GM21515 (cell line): ENCODE results near the gene MRPL34.
"Not testable (repeated sequence)": the region's sequence is repeated elsewhere in the genome, so short reads cannot be mapped to it uniquely, and the experiment has no call there.

ENCODE experiments used
- ATAC-seq: cut with Tn5 transposase; IDR thresholded peaks from one replicate; pipeline ENCODE4 v1.9.1; 2021; ENCODE audit not compliant: unreplicated experiment

MRPL34 gene

DNA sequence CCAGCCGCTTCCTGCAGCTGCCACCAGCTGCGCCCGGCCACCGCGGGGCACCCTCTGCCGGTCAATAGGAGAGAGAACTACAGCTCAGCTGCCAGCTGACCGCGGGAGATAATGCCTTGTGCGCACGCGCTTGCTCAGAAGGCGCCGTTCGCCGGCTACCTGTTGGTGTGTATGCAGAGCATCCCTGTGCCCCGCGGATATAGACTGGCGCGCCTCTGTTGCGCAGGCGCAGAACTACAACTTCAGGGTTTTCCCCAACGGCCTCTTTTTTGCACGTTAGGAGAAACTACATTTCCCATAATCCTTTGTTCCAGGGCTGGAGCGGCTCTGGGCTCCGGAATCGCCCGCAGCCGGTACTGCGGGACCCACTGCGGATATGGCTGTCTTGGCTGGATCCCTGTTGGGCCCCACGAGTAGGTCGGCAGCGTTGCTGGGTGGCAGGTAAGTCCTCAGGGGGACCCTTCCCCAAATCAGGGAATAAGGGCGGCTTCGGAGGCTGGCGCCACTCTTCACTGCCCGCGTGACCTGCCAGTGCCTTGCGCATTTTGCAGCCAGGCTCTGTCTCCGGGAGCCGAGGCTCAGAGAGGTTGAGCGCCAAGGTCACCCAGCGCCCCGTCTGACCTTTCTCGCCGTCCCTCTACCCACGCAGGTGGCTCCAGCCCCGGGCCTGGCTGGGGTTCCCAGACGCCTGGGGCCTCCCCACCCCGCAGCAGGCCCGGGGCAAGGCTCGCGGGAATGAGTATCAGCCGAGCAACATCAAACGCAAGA, at the start of gene MRPL34:
Gene MRPL34 (plus strand): TSS at position 356 of the 768 bp plus-strand sequence. CDS start 21 bp downstream, at position 377.
- peak; percentile 53 for ATAC-seq

GRCh38 chr19:17256130-17256529, 49.5 kb upstream of the MRPL34 start:
- no peak for ATAC-seq

GRCh38 chr19:17259118-17259780, 46.4 kb upstream of the MRPL34 start:
- ATAC-seq, result no peak

DNA sequence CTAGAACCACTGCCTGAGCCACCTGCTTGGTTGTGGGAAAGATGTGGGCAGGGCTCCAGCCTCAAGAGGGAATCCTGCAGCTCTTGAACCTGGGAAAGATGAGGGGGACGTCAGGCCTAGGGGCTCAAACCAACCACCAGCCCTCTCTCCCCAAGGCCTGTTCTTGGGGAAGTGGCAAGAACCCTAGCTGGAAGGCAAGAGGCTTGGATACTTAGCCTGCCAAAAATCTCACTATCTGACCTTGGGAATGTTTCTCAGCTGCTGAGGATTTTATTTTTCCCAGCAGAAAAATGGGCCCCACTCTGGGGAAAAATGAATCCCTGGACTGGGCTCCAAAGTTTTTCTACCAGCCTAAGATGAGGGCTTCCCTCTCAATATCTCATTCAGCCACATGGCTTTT, 45.7 kb upstream of the MRPL34 start:
- no peak for ATAC-seq

- no peak for ATAC-seq
These were observed 44.8 kb upstream of the MRPL34 start for GRCh38 chr19:17260842-17261325.

- no peak for ATAC-seq
These were observed 43.1 kb upstream of the MRPL34 start for GRCh38 chr19:17262557-17262956.

GRCh38 chr19:17263712-17264640, 41.7 kb upstream of the MRPL34 start:
- no peak for ATAC-seq

- ATAC-seq, result no peak
These were observed 41.1 kb upstream of the MRPL34 start, which contains the start of gene USHBP1 for GRCh38 chr19:17264641-17264979. Gene USHBP1, minus strand, starts transcription at chr19:17264745. Its CDS starts 446 bp downstream, at chr19:17264299.

- ATAC-seq, result no peak
These were observed 39.6 kb upstream of the MRPL34 start for GRCh38 chr19:17266026-17266425.

GRCh38 chr19:17266589-17266974, 39.1 kb upstream of the MRPL34 start:
- peak; percentile 21 for ATAC-seq

DNA sequence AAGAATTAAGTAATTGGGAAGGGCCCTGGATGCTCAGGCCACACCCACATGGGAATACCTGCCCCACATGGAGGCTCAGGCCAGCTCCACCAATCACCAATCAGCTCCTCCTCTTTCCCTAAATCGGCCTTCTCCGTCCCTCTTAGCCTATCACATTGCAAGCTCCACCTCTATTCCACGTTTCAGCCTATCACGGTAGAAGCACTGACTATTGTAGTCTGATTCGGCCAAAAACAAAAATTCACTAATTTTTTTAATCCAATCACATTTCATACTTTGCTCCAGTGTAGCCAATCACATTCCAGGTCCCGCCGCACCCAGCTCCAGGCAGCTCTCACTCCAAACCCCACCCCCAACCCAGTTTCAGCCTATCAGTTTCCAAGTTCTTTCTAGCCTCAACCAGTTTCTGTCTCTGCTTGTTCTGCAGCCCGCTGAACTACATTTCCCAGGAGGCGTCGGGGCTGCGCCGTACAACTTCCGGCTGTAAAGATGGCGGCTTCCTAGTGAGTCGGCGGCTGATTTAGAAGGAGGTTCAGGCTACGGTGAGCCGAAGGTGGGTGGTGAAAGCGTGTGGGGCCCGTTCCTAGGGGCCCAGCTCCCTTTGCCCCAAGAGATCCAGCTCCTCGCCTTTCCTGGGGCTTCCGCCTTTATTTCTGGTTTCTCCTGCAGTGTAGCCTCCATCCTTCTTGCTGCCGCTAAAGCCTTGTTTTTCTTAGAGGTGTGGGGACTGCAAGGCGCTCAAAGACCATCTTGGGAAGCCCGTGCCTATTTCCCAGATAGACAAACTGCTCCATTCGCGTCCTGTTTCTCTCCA, 38.5 kb upstream of the MRPL34 start, which contains the start of gene BABAM1:
Gene BABAM1 (plus strand): TSS at position 469 of the 814 bp plus-strand sequence. CDS start 1,364 bp downstream, outside the sequence.
- peak; percentile 82 for ATAC-seq

DNA sequence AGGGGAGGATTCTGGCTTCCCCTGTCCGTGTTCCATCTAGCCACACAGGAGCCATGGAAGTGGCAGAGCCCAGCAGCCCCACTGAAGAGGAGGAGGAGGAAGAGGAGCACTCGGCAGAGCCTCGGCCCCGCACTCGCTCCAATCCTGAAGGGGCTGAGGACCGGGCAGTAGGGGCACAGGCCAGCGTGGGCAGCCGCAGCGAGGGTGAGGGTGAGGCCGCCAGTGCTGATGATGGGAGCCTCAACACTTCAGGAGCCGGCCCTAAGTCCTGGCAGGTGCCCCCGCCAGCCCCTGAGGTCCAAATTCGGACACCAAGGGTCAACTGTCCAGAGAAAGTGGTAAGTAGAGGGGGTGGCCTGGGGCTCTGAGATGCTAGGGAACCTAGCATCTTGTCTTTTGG, 36.9 kb upstream of the MRPL34 start:
- no peak for ATAC-seq

DNA sequence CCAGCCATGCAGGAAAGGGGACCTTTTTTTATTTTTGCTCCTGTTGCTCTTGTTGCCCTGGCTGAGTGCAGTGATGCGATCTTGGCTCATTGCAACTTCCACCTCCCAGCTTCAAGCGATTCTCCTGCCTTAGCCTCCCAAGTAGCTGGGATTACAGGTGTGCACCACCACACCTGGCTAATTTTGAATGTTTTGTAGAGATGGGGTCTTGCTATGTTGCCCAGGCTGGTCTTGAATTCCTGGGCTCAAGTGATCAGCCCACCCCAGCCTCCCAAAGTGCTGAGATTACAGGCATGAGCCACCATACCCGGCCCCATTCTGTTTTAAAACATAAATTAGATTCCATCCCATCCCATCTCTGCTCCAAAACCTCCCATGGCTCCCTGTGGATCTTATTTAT, 30.8 kb upstream of the MRPL34 start:
- ATAC-seq, result not testable (repeated sequence)

- no peak for ATAC-seq
These were observed 30.1 kb upstream of the MRPL34 start for GRCh38 chr19:17275441-17276175.

DNA sequence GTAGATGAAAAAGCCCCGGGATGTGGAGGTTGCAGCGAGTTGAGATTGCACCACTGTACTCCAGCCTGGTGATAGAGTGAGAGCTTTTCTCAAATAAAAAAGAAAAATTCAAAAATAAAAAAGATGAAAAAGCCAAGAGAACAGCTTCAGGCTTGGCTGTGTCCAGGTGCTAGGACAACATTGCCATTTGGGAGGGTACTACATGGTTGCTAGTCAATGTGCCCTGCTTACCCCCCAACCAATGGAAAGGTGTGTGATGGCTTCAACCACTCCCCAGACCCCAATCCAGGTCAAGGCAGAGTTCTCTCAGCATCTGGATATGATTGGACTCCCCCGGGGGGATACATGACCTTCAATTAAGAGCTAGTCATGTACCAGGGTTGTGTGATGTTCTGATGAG, 26.2 kb upstream of the MRPL34 start:
- no peak for ATAC-seq

GRCh38 chr19:17281391-17282304, 24.0 kb upstream of the MRPL34 start, which contains the start of gene ANKLE1:
Gene ANKLE1, plus strand, starts transcription at chr19:17281901. Its CDS starts 20 bp downstream, at chr19:17281921.
- no peak for ATAC-seq

DNA sequence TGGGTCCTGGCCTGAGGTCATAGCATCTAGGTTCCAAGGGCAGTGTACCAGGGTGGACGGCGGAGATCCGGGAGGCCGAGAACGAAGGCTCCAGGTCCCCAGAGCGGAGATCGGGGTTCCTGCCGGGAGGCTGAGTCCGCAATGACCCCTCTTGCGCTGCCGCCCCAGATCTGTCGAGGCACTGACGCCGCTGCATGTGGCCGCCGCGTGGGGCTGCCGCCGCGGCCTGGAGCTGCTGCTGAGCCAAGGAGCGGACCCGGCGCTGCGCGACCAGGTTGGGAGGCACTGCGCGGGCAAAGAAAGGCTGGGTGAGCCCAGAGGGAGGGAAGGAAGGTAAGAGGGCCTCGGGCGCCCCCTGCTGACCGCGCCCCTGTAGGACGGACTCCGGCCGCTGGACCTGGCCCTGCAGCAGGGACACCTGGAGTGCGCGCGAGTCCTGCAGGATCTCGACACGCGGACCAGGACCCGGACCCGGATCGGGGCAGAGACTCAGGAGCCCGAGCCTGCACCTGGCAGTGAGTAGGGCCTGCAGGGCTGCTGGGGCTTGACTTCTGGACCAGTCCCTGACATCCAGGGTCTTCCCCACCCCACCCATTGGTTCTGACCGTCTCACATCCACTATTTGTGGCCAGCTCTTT, 23.1 kb upstream of the MRPL34 start:
- ATAC-seq, result peak; percentile 56

- no peak for ATAC-seq
These were observed 22.1 kb upstream of the MRPL34 start for GRCh38 chr19:17283504-17283996.
